SU-DHL-6 (cell line): ENCODE results near the gene TMEM9.

ENCODE experiments used
- EZH2phosphoT487 ChIP-seq: fragments of 200-600 bp; sonication (generic), shearing (Covaris generic); conservative IDR thresholded peaks from 2 replicates; pipeline ENCODE4 v1.6.1; 2018; ENCODE audit warnings: mild to moderate bottlenecking, antibody characterized with exemption, low read length, moderate library complexity, mixed read lengths
- TF ChIP-seq, protein P1 (sequence below): fragments of 200-600 bp; sonication (generic); IDR thresholded peaks from one replicate; pipeline ENCODE4 v1.5.1; 2017; ENCODE audit warnings: antibody characterized with exemption, mild to moderate bottlenecking, low read length, moderate library complexity; ENCODE audit not compliant: insufficient read depth, poor library complexity, severe bottlenecking

GRCh38 chr1:201180141-201180540 is 25.9 kb upstream of the TMEM9 start:
- TF ChIP-seq, protein P1, sequence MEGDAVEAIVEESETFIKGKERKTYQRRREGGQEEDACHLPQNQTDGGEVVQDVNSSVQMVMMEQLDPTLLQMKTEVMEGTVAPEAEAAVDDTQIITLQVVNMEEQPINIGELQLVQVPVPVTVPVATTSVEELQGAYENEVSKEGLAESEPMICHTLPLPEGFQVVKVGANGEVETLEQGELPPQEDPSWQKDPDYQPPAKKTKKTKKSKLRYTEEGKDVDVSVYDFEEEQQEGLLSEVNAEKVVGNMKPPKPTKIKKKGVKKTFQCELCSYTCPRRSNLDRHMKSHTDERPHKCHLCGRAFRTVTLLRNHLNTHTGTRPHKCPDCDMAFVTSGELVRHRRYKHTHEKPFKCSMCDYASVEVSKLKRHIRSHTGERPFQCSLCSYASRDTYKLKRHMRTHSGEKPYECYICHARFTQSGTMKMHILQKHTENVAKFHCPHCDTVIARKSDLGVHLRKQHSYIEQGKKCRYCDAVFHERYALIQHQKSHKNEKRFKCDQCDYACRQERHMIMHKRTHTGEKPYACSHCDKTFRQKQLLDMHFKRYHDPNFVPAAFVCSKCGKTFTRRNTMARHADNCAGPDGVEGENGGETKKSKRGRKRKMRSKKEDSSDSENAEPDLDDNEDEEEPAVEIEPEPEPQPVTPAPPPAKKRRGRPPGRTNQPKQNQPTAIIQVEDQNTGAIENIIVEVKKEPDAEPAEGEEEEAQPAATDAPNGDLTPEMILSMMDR, result no peak
- TF ChIP-seq EZH2phosphoT487, result no peak
